HepG2 (cell line): ENCODE measurements around the gene GDF9. TPM values are rescaled to one million over a fixed set of nuclear protein-coding genes. Genes with fewer than 3 reads are reported as not detected.

Experiments used
- AGO1 ChIP-seq: fragments of 200-400 bp; formaldehyde crosslinking; IDR thresholded peaks from 2 replicates; pipeline ENCODE4 v1.6.1; 2017; ENCODE audit warnings: mild to moderate bottlenecking, low read depth, low read length, moderate library complexity; ENCODE audit not compliant: poor library complexity, severe bottlenecking
- E2F1 ChIP-seq: sonication (generic); formaldehyde crosslinking; IDR thresholded peaks from 2 replicates; pipeline ENCODE4 v1.5.0; 2020; ENCODE audit warnings: missing genetic modification reagents
- ELF1 ChIP-seq: sonication (generic); formaldehyde crosslinking; IDR thresholded peaks from 2 replicates; pipeline ENCODE4 v1.4.0; 2020; ENCODE audit warnings: missing genetic modification reagents
- ELF4 ChIP-seq: sonication (generic); formaldehyde crosslinking; IDR thresholded peaks from 2 replicates; pipeline ENCODE4 v1.5.0; 2020; ENCODE audit warnings: missing genetic modification reagents, mild to moderate bottlenecking, moderate library complexity, borderline replicate concordance
- EP300 ChIP-seq, 3 experiments: sonication (generic) in 1 of 3; formaldehyde crosslinking in 1 of 3; IDR thresholded peaks; 2 replicates each; pipeline versions ENCODE4 v1.5.1 to v1.6.1; 2011 to 2020; ENCODE audit warnings: low read depth in 2 of 3, low read length in 2 of 3, borderline replicate concordance in 1 of 3, improper control_type of control experiment in 1 of 3, mild to moderate bottlenecking in 1 of 3, missing genetic modification reagents in 1 of 3, moderate library complexity in 1 of 3
- GATA4 ChIP-seq: sonication (generic); IDR thresholded peaks from 2 replicates; pipeline ENCODE4 v1.6.1; 2016; ENCODE audit warnings: antibody characterized with exemption, low read depth, borderline replicate concordance
- JARID2 ChIP-seq: sonication (generic); formaldehyde crosslinking; IDR thresholded peaks from 2 replicates; pipeline ENCODE4 v1.8.1; 2023; ENCODE audit warnings: missing genetic modification reagents, inconsistent platforms; ENCODE audit not compliant: insufficient replicate concordance
- KDM2A ChIP-seq: sonication (generic); formaldehyde crosslinking; IDR thresholded peaks from 2 replicates; pipeline ENCODE4 v1.4.0; 2020; ENCODE audit warnings: low read depth, missing genetic modification reagents, borderline replicate concordance
- MED8 ChIP-seq: sonication (generic); formaldehyde crosslinking; IDR thresholded peaks from 2 replicates; pipeline ENCODE4 v1.8.1; 2023; ENCODE audit warnings: mild to moderate bottlenecking, missing genetic modification reagents; ENCODE audit not compliant: insufficient replicate concordance
- RFX3 ChIP-seq: IDR thresholded peaks from 2 replicates; pipeline ENCODE4 v1.6.1; 2016; ENCODE audit warnings: missing biosample characterization, missing genetic modification reagents
- SKI ChIP-seq: fragments of 450-650 bp; IDR thresholded peaks from one replicate; pipeline ENCODE4 v1.6.1; 2018; ENCODE audit warnings: mild to moderate bottlenecking; ENCODE audit not compliant: partially characterized antibody
- SMYD3 ChIP-seq: sonication (generic); formaldehyde crosslinking; IDR thresholded peaks from 2 replicates; pipeline ENCODE4 v1.8.1; 2023; ENCODE audit warnings: mild to moderate bottlenecking, missing genetic modification reagents
- STAG1 ChIP-seq: sonication (generic); formaldehyde crosslinking; IDR thresholded peaks from 2 replicates; pipeline ENCODE4 v1.4.0; 2020; ENCODE audit warnings: missing genetic modification reagents
- ZBTB38 ChIP-seq: sonication (generic); formaldehyde crosslinking; IDR thresholded peaks from 2 replicates; pipeline ENCODE4 v1.5.1; 2020; ENCODE audit warnings: mild to moderate bottlenecking, missing genetic modification reagents
- ZBTB42 ChIP-seq: sonication (generic); formaldehyde crosslinking; IDR thresholded peaks from 2 replicates; pipeline ENCODE4 v1.5.0; 2020; ENCODE audit warnings: mild to moderate bottlenecking, missing genetic modification reagents
- ZFP41 ChIP-seq: sonication (generic); formaldehyde crosslinking; IDR thresholded peaks from 2 replicates; pipeline ENCODE4 v1.4.0; 2020; ENCODE audit warnings: mild to moderate bottlenecking, missing genetic modification reagents, borderline replicate concordance
- ZFP82 ChIP-seq: sonication (generic); formaldehyde crosslinking; IDR thresholded peaks from 2 replicates; pipeline ENCODE4 v1.5.1; 2020; ENCODE audit warnings: mild to moderate bottlenecking, missing genetic modification reagents, borderline replicate concordance
- ZGPAT ChIP-seq: IDR thresholded peaks from 2 replicates; pipeline ENCODE4 v1.6.1; 2016; ENCODE audit warnings: mild to moderate bottlenecking
- ZNF317 ChIP-seq: sonication (generic); formaldehyde crosslinking; IDR thresholded peaks from 2 replicates; pipeline ENCODE4 v1.5.0; 2020; ENCODE audit warnings: mild to moderate bottlenecking, missing genetic modification reagents
- ZNF343 ChIP-seq: sonication (generic); formaldehyde crosslinking; IDR thresholded peaks from 2 replicates; pipeline ENCODE4 v1.4.0; 2020; ENCODE audit warnings: mild to moderate bottlenecking, missing genetic modification reagents
- ZNF512B ChIP-seq: sonication (generic); formaldehyde crosslinking; IDR thresholded peaks from 2 replicates; pipeline ENCODE4 v1.5.1; 2020; ENCODE audit warnings: missing genetic modification reagents, mild to moderate bottlenecking, borderline replicate concordance
- ZNF558 ChIP-seq: sonication (generic); formaldehyde crosslinking; IDR thresholded peaks from 2 replicates; pipeline ENCODE4 v1.9.0; 2022; ENCODE audit warnings: mild to moderate bottlenecking, missing genetic modification reagents, borderline replicate concordance
- ZNF674 ChIP-seq: sonication (generic); formaldehyde crosslinking; IDR thresholded peaks from 2 replicates; pipeline ENCODE4 v1.5.0; 2020; ENCODE audit warnings: low read depth, mild to moderate bottlenecking, missing genetic modification reagents
- ZNF713 ChIP-seq: sonication (generic); formaldehyde crosslinking; IDR thresholded peaks from 2 replicates; pipeline ENCODE4 v1.4.0; 2020; ENCODE audit warnings: mild to moderate bottlenecking, missing genetic modification reagents
- ZNF724P ChIP-seq: sonication (generic); formaldehyde crosslinking; IDR thresholded peaks from 2 replicates; pipeline ENCODE4 v1.8.0; 2022; ENCODE audit warnings: missing genetic modification reagents, borderline replicate concordance
- polyA plus RNA-seq, 8 experiments: library from polyadenylated mRNA; depleted of rRNA in 3 of 8; stranded (reverse) in 7 of 8; unstranded in 1 of 8; fragments of >200 nt; fragmentation: Illumina TruSeq in 4 of 8; extraction: Trizol in 4 of 8; gene quantifications; 2 replicates each; pipeline versions ENCODE4 v1.2.1 to v1.2.3, GENCODE V29; 2011 to 2016; ENCODE audit warnings: low read depth in 4 of 8, missing spikeins in 1 of 8, mixed read lengths in 1 of 8; ENCODE audit not compliant: insufficient read depth in 1 of 8
- total RNA-seq, 5 experiments: library from RNA; depleted of rRNA; stranded (reverse); fragments of >200 nt; fragmentation: Illumina TruSeq; extraction: Trizol; gene quantifications; 2 replicates each; pipeline ENCODE4 v1.2.3, GENCODE V29; 2016; ENCODE audit warnings: low read depth in 1 of 5

The GDF9 gene
- total and polyA plus RNA-seq, 2 of the 13 experiments (the other 11 are each of a cell fraction or from before 2014, with no cell fraction given): 0.33 to 0.38 TPM

- TF ChIP-seq ZNF512B (CRISPR knock-in tag) (no peak), STAG1 (peak; percentile 20; the same call in 1 of the 2 replicates), ZFP82 (peak; percentile 49; the same call in 1 of the 2 replicates), MED8 (CRISPR knock-in tag) (peak; percentile 55), ZBTB38 (CRISPR knock-in tag) (no peak), ZFP41 (CRISPR knock-in tag) (no peak), ELF1 (CRISPR knock-in tag) (no peak), ZNF674 (CRISPR knock-in tag) (no peak), ZNF713 (no peak), SMYD3 (no peak), SKI (no peak), ZNF317 (CRISPR knock-in tag) (0 out of 2 replicates have a peak, but pooled peaks have one; percentile 43), ZNF343 (CRISPR knock-in tag) (no peak), ZNF724P (CRISPR knock-in tag) (peak; percentile 63; the same call in 1 of the 2 replicates), AGO1 (no peak), E2F1 (CRISPR knock-in tag) (no peak), EP300 (IDR thresholded peaks at IDR 0.05; ENCODE audit: low read depth in 2 of 2, low read length in 2 of 2) (no peak), EP300 (CRISPR knock-in tag; IDR thresholded peaks at IDR 0.05; ENCODE audit: borderline replicate concordance) (peak; percentile 27; the same call in 1 of the 2 replicates), ZGPAT (CRISPR knock-in tag) (peak; percentile 78; the same call in 1 of the 2 replicates), JARID2 (CRISPR knock-in tag) (no peak), ZNF558 (CRISPR knock-in tag) (no peak; the same call in 1 of the 2 replicates), ELF4 (CRISPR knock-in tag) (no peak), KDM2A (no peak; the same call in 1 of the 2 replicates), RFX3 (CRISPR knock-in tag) (no peak), GATA4 (no peak; the same call in 1 of the 2 replicates), ZBTB42 (CRISPR knock-in tag) (no peak)
These were observed 35.7 kb downstream of the GDF9 start, which contains the start of gene SHROOM1 (continued) for GRCh38 chr5:132830436-132831094.
